Epithelial cell of proximal tubule (primary cell): Measurements from ENCODE around the gene ALDH1L2. TPM values are rescaled to one million over a fixed set of nuclear protein-coding genes. Genes with fewer than 3 reads are reported as not detected.

Source experiments
- DNase-seq: peaks from one replicate; pipeline ENCODE4 v3.0.0-alpha.2; 2011; ENCODE audit warnings: low read depth
- H3K4me3 ChIP-seq: 2 replicates; pipeline ENCODE4 v1.5.1; 2011; ENCODE audit warnings: low read depth, mild to moderate bottlenecking, low read length
- total RNA-seq: library from RNA; depleted of rRNA; stranded (reverse); fragments of >200 nt; gene quantifications from 2 replicates; pipeline ENCODE4 v1.2.3, GENCODE V29; 2015
- TF ChIP-seq, protein P1 (sequence below): conservative IDR thresholded peaks from 2 replicates; pipeline ENCODE4 v1.5.1; 2012; ENCODE audit warnings: low read depth, mild to moderate bottlenecking, low read length

The ALDH1L2 gene
- total RNA-seq, 1 donor from 2014 or later, result 1.5 TPM

DNA sequence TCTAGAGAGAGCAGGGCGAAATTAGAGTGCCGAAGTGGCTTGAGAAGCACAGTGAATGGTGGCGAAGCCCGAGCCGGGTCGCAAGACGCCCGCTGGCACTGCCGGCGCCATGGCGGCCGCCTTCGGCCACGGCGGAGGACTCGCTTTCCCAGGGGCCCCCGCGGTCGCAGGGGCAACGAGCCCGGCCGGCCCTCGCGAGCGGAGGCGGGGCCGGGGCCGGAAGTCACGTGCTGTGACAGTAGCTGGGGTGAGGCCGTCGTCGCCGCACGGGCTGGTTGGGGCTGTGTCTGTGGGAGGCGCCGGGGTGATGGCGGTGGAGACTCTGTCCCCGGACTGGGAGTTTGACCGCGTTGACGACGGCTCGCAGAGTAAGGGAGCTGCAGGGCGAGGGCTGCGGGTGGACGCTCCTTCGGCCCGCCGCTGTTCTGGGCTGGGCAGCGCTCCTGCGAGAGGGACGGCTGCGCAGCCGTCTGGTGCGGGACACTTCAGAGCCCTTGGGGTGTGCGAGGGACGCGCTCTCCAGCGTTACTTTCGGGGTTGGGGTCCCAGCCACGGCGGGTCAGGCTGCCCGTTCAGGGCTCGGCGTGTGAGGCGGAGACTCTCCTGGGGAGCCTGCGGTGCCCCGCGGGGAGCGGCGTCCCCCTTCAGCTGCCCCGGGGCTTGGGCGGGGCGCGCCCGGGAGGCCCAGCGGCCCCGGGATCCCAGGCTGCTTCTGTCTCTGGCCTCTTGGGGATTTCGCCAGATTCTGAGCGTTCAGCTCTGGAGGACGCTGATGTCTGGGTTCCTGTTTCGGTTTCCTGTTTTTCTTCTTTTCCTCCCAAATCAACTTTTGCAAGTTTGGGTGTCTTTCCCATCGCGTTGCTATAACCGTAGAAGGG lies 23.5 kb upstream of the ALDH1L2 start, which contains the start of gene WASHC4:
Gene WASHC4 (plus strand): TSS at position 238 of the 878 bp plus-strand sequence. CDS start 70 bp downstream, at position 308.
- DNase-seq, result no peak
- TF ChIP-seq, protein P1, sequence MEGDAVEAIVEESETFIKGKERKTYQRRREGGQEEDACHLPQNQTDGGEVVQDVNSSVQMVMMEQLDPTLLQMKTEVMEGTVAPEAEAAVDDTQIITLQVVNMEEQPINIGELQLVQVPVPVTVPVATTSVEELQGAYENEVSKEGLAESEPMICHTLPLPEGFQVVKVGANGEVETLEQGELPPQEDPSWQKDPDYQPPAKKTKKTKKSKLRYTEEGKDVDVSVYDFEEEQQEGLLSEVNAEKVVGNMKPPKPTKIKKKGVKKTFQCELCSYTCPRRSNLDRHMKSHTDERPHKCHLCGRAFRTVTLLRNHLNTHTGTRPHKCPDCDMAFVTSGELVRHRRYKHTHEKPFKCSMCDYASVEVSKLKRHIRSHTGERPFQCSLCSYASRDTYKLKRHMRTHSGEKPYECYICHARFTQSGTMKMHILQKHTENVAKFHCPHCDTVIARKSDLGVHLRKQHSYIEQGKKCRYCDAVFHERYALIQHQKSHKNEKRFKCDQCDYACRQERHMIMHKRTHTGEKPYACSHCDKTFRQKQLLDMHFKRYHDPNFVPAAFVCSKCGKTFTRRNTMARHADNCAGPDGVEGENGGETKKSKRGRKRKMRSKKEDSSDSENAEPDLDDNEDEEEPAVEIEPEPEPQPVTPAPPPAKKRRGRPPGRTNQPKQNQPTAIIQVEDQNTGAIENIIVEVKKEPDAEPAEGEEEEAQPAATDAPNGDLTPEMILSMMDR, result no peak
- H3K4me3 ChIP-seq, result peak within 1 kb of the TSS; percentile 91

DNA sequence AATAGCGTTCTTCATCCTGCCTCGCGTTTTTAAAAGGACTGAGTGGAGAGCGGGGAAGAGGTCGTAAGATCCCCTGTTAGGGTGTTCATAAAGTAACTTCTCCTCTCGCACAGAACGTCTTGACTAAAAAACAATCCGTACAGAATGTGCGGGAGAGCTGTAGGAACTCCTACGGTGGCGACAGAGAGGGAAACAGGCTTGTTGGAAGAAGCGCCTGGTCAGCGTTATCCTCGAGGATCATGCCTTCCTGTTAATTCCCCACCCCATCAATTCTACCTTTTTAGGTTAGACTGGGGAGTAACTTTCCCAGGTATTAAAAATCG lies 22.9 kb upstream of the ALDH1L2 start:
- peak overlapping the region; percentile 91 for H3K4me3 ChIP-seq
- no peak for DNase-seq
- TF ChIP-seq, protein P1, result no peak

DNA sequence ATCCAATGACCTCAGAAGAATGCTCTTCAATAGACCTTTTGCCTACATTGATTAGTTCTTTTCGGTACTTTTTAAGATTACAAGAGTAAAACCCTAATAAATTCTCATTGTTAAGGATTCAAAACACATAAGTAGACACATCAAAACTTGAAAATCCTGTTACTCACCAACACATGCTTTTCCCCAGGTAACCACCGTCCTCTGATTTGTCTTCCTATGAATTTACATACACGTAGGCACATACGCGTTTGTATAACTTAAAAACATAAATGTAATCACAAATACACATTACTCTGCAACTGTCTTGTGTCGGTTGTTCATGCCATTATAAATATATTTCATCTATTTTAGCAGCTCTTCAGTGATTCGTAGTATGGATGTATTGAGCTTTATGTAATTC lies 22.4 kb upstream of the ALDH1L2 start:
- TF ChIP-seq, protein P1, result no peak
- peak overlapping the region; percentile 91 for H3K4me3 ChIP-seq
- DNase-seq, result no peak

DNA sequence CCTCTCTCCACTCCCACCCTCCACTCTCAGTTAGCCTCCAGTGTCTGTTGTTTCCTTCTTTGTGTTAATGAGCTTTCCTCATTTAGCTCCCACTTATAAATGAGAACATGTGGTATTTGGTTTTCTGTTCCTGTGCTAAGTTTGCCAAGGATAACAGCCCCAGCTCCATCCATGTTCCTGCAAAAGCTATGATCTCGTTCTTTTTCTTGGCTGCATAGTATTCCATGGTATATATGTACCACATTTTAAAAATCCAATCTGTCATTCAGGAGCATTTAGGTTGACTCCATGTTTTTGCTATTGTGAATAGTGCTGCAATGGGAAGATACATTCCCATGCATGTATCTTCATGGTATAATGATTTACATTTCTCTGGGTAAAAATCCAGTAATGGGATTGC lies 20.5 kb upstream of the ALDH1L2 start:
- no peak for DNase-seq
- TF ChIP-seq, protein P1, result no peak
- H3K4me3 ChIP-seq, result no peak overlapping the region

DNA sequence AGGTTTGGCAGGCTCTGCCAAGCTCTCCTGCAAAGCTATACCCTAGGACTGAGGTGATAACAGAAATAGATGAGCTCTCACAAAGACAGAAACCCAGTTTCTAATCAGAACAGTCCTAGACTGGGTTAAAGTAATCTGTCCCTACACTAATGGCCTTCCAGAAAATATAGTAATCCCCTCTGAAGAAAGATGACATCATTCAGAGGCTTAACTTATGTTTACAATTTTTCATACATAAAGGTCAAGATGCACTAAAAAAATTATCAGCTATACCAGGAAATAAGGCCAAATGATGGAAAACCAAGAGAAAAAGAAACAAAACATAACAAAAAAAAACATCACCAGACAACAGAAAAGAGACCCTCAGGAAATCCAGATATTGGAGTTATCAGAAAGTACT lies 18.4 kb upstream of the ALDH1L2 start:
- H3K4me3 ChIP-seq, result no peak overlapping the region
- TF ChIP-seq, protein P1, result no peak
- no peak for DNase-seq

DNA sequence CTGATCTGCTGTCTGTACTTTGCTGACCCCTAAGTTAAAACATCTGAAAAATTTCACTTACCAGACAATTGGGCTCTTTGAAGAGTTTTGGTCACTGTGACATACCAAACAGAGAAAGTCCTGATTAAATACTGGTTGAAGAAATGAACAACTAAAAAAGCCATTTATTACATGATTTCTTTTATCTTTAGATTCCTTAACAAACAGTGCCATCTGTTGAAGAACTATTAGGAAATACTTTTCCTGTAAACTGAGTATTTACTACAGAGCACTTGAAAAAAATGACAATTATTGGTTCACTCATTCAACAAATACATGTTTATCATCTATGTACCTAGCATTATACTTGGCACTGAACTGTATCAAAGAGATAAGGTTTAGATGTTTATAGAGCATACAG lies 16.7 kb upstream of the ALDH1L2 start:
- H3K4me3 ChIP-seq, result no peak overlapping the region
- no peak for DNase-seq
- TF ChIP-seq, protein P1, result no peak
